GM21529 (cell line): ENCODE data around the gene ZNF138.
"Not testable (repeated sequence)": the region's sequence is repeated elsewhere in the genome, so short reads cannot be mapped to it uniquely, and the experiment has no call there.

Experiments
- ATAC-seq: cut with Tn5 transposase; IDR thresholded peaks from one replicate; pipeline ENCODE4 v1.9.1; 2021; ENCODE audit not compliant: unreplicated experiment

ZNF138 gene

DNA sequence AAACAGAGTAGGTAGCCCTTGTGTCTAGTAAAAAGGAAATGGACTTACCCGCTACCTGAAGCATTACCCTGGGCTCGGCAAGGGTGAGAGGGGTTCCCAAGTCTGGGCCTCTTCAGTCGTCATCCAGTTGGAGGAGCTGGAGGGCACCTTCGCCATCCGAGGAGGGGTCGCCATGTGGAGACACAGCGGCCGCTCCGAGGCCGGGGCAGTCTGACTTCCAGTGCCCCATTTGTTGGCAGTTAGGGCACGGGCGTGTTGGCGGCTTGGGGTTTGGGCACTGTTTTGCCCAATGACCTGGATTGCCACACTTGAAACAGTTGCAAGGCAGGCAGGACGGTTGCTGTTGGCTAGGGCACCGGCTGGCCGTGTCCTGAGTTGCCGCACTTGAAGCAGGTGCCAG, 43.8 kb downstream of the ZNF138 start:
- not testable (repeated sequence) for ATAC-seq

DNA sequence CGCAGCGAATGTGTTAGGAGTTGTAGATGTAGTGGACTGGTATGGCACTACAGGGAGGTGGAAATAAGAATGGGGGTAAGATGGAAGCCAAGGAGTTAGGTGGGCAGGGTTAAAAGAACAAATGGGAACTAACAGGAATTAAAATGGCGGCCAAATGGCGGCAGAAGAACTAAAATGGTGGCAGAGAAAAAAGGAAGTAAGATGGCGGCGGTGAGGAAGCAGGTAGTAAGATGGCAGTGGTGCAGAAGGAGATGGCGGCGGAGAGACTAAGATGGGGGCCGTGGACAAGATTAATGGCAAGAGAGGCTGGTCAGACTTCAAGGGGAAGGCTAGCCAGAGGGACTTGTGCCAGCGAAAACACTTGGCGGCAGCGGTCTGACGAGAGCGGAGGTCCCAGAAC, 44.5 kb downstream of the ZNF138 start:
- ATAC-seq = no peak

DNA sequence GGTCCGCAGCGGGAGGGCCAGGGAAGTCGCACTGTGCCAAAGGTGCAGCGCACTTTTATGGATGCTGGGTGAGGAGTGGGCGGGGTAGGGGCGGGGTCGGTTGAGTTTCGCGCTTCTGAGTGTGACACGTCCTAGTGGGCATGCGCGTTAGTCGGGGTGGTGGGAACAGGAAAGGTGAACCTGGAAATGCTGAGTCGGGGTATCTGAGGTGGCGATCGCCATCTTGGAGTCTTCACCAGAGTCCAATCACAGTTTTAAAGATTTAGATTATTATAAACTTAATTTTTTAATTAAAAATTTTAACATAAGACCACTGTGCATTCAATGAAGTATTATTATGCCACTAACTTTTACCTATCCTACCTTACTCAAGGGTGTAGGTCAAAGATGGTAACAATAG, 45.7 kb downstream of the ZNF138 start:
- no peak for ATAC-seq

DNA sequence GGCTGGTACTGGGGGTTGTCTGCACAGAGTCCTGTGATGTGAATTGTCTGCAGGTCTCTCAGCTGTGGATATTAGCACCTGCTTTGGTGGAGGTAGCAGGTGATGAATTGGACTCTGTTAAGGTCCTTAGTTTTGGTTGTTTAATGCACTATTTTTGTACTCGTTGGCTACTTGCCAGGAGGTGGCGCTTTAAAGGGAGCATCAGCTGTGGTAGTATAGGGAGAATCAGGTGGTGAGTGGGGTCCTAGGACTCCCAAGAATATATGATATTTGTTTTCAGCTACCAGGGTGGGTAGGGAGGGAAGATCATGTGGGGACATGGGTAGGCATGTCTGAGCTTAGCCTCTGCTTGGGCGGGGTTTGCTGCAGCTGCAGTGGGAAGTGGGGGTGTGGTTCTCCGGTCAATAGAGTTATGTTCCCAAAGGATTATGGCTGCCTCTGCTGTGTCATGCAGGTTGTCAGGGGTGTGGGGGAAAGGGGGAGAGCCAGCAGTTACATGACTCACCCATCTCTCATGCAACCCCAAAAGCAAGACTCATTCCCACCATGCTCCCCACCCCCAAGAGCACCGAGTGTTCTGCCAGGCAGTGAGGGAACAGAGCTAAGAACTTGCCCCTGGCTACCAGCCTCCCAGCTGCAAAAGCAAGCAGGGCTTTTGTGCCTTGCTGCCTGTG, 55.2 kb downstream of the ZNF138 start:
- ATAC-seq = no peak

DNA sequence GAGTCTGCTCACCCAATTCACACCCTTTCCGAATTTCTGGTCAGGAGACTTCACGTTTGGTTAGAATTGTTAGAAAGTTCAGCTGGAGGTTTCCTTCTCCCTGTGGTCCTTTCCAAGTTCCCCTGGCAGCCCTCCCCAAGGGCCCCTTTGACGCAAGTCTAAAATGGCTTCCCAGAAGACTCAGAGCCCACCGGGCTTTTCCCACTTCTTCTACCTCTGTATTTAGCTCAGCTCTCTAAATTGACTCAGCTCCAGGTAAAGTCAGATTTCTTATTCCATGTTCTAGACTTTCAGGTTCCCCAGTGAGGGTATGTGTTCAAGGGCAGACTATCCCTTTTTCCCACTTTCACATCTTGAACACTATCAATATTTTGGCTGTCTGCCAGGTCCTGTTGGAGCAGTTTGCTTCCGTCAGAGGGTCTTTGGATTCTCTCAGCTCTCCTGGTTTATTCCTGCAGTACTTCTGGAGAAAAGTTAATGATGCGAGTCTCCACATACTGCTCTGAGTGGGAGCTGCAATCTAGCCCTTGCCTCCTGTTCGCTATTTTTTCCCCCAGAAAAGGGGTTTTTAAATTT, 55.8 kb downstream of the ZNF138 start:
- ATAC-seq = no peak

DNA sequence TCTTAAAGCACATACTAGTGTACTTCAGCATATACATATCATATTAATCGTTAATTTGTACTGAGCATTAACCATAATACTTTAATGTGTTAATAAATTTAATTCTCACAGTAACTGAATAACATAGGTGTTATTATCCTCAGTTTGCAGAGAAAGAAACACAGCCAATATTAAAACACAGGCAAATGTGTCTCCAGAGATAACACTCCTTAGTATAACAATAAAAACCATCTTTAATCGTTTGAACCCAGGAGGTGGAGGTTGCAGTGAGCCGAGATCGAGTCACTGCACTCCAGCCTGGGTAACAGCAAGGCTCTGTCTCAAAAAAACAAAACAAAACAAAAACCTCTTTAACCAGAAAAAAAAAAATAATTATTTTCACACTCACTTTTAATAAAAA, 59.5 kb downstream of the ZNF138 start:
- no peak for ATAC-seq

DNA sequence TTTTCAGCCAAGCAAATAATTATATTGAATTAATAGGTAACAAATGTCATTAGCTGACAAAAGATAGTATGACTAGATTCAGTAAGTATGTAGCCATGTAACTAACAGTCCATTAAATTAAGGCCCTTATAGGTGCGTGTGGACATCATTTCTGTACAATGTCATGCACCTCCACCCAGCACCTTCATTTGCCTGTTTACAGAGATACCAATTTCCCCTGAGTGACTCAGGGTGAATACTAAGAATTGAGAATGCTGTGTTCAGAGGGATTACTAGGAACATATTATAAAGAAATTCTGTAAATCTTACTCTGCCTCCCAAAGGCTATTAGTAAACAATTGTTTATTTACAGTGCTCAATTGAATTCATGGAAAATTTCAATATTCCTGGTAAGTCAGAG, 60.7 kb downstream of the ZNF138 start:
- ATAC-seq = no peak

DNA sequence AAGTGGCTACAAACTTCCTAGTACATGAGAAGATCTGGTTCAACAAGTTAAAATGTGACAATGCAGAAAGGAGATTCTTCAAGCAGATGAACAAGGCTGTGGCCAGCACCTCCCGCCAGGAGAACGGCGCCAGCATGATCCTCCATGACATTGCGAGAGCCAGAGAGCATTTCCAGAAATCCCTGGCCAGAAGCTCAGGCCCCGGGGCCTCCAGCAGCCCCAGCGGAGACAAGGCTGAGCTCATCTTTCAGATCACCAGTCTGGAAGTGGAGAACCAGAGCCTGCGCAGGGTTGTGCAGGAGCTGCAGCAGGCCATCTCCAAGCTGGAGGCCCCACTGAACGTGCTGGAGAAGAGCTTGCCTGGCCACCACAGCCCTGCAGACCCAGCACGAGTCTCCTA, 68.8 kb downstream of the ZNF138 start:
- no peak for ATAC-seq

DNA sequence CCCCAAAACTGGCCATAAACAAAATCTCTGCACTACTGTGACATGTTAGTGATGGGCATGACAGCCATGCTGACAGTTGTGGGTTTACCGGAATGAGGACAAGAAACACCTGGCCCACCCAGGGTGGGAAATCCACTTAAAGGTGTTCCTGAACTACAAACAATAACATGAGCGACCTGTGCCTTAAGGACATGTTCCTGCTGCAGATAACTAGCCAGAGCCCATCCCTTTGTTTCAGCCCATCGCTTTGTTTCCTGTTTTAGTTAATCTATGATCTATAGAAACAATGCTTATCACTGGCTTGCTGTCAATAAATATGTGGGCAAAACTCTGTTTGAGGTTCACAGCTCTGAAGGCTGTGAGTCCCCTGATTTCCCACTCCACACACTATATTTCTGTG, 69.3 kb downstream of the ZNF138 start:
- not testable (repeated sequence) for ATAC-seq

DNA sequence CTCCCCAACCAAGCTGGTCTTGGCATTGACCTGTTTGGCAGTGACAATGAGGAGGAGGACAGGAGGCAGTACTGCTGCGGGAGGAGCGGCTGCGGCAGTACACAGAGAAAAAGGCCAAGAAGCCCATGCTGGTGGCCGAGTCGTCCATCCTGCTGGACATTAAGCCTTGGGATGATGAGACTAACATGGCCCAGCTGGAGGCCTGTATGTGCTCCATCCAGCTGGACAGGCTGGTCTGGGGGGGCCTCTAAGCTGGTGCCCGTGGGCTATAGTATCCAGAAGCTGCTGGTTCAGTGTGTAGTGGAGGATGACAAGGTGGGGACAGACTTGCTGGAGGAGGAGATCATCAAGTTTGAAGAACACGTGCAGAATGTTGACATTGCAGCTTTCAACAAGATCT, 69.7 kb downstream of the ZNF138 start:
- no peak for ATAC-seq

DNA sequence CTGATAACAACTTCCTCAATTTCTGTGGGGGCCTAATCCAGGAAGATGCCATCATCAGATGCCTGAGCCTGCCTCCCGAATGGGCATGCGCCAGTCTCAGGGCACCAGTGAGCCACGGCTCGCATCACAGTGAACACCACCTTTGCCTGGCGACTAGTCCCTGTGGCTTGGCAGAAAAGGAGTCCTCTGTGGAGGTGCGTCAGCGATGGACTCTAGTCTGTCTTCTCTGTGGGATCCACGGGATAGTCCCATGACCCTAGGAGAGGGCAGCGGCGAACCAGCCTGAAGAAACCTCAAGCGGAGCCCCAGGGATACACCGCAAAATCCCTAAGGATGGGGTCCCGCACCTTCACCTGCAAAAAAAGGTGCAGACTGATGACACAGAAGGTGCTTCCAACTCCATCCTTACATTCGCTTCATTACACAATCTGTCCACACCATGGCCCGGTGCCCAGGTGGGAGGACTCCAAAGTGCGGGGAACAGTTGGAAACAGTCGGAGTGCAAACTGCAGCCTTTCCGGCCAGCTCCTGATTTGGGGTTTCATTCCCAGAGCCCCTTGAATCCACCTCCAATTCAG, 73.7 kb downstream of the ZNF138 start:
- ATAC-seq = no peak

DNA sequence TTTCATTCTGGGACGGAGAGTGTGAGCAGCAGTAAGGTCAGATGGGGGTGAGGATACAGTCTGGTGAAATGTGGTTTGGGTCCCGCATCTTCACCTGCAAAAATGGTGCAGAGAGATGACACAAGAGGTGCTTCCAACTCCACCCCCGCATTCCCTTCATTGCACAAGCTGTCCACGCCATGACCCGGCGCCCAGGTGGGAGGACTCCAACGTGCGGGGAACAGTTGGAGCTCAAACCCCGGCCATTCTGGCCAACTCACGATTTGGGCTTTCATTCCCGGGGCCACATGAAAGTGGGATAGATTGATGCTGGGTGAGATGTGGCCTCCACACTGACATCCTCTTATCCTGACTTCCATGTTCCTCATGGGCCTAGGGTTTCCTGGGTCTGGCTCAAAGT, 74.3 kb downstream of the ZNF138 start:
- ATAC-seq = no peak

DNA sequence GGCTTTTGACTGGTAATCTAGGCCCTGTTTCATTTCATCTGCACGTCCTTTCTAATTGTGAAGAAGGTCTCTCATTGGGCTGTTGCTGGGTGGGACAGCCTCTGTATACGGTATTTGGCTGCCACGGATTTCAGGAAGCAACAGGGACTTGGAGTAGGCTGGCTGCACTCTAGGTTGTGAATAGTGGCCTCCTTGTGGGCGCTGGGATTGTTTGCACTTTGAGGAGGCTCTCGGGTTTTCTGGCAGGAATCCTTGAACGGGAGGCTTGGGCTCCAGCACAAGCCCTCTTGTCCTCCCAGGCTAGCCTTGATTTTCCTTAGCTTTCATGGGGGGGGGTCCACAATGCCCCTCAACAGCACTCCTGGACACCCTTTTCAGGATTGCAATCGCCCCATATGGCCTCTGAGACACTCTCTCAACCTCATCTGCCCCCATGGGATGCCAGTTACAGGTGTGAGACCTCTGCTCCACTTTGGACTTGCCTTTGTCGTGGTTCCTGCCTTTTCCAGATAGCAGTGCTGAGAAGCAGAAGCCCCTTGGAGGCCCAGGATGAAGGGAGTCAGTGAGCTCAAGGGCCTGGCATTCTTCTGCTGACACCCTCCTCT, 75.0 kb downstream of the ZNF138 start:
- no peak for ATAC-seq

DNA sequence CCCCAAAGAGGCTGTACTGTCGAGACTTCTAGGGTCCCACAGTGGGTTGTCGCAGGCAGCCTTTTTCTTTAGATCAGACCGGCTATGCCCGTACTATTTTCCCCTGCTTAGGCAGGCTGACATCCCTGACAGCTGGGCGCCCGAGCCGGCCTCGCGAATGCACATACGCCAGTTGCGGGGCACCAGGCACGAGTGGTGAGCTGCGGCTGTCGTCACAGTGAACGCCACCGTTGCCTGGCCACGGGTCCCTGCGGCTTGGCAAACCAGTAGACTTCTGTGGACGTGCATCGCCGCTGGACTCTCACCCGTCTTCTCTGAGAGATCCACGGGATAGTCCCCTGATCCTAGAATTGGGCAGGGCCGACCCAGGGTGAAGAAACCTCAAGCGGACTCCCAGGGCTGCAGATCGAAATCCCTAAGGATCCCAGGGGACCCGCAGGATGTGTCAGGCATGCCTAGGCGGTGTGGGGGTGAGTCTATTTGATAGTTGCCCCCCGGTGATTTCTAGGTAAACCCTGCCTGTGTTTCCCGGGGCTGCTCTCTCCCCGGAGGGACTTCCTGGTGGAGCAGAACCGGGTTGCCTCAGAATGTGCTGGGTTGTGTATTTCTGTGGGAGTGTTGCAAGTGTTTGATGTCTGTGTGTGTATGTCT, 75.8 kb downstream of the ZNF138 start:
- no peak for ATAC-seq

DNA sequence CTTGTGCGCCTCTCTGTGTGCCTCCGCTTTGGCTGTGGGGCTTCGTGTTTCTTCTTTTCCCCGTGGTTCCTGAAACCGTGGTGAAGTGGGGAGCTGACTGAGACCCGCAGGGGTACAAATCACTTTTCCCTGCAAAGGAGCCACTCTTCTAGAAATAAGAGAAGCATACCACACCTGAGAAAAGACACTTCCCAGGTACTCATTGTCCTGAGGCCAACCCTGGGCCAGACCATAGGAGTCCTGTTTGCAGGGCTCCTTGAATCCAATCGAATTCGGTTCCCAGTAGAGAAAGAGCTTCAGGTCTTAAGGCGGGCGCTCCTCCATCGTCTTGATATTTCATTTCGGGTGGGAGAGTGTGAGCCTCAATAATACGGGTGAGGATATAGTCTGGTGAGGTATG, 76.4 kb downstream of the ZNF138 start:
- ATAC-seq = no peak

DNA sequence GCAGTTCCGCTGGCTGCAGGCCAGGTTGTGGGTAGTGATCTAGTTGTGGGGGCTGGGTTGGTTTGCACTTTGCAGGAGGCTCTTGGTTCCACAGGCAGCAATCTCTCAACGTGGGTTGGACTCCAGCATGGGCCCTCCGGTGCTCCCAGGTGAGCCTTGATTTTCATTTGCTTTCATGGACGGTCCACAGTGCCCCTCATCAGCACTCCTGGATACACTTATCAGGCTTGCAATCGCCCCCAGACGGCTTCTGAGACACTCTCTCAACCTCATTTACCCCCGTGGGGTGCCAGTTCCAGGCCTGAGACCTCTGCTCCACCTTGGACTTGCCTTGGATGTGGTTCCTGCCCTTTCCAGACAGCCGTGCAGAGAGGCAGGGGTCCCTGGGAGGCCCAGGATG, 77.5 kb downstream of the ZNF138 start:
- no peak for ATAC-seq

DNA sequence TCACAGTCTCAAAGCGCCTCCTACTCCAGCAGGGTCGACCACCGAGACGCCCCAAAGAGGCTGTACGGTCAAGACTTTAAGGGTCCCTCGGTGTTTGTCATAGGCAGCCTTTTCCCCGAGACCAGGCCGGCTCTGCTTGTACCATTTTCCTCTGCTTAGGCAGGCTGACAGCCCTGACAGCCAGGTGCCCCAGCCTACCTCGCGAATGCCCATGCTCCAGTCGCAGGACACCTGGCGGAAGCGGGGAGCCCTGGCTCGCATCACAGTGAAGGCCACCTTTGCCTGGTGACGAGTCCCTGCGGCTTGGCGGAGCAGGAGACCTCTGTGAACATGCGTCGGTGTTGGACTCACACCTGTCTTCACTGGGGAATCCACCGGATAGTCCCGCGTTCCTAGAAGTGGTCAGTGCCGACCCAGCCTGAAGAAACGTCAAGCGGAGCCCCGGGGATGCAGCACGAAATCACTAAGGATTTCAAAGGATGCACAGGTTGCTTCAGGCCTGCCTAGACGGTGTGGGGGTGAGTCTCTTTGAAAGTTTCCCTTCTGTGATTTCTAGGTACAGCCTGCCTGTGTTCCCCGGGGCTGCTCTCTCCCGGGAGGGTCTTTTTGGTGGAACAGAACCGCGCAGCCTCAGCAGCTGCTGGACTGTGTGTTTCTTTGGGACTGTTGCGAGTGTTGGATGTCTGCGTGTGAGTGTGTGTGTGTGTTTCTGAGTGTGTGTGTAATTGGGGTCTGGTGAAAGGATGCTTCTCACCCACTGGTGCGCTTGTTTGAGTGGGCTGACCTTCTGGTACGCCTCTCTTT, 78.3 kb downstream of the ZNF138 start:
- ATAC-seq = no peak

DNA sequence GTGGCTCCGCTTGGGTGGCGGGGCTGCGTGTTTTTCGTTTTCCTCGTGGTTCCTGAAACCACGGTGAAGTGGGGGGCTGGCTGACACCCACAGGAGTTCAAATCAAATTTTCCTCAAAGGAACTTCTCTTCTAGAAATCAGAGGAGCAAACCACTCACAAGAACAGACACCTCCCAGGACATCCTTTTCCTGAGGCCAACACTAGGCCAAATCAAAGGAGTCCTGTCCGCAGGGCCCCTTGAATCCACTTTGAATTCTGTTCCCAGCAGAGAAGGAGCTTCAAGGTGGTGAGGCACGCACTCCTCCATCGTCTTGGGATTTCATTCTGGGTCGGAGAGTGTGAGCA, 78.9 kb downstream of the ZNF138 start:
- no peak for ATAC-seq

DNA sequence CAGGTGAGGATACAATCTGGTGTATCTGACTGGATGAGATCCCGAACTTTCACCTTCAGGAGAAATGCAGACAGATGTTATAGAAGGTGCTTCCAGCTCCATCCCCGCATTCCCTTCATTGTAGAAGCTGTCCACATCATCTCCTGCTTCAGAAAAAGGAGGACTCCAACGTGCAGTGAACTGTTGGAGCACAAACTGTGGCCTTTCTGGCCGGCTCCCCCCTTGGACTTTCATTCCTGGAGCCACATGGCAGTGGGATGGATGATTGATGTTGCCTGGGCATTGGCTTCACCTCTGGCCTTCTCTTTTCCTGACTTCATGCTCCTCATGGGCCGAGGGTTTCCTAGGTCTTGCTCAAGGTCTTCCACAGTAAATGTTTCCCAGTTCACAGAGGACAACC, 79.3 kb downstream of the ZNF138 start:
- ATAC-seq = no peak

DNA sequence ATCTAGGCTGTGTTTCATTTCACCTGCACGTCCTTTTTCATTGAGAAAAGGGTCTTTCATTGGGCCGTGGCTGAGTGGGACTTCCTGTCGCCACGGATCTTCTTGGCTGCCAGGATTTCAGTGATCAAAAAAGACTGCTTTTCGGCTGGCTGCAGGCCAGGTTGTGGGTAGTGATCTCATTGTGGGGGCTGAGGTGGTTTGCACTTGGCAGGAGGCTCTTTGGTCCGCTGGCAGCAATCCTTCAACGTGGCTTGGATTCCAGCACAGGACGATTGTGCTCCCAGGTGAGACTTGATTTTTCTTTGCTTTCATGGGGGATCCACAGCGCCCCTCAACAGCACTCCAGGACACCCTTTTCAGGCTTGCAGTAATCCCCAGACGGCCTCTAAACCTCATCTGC, 79.9 kb downstream of the ZNF138 start:
- no peak for ATAC-seq

DNA sequence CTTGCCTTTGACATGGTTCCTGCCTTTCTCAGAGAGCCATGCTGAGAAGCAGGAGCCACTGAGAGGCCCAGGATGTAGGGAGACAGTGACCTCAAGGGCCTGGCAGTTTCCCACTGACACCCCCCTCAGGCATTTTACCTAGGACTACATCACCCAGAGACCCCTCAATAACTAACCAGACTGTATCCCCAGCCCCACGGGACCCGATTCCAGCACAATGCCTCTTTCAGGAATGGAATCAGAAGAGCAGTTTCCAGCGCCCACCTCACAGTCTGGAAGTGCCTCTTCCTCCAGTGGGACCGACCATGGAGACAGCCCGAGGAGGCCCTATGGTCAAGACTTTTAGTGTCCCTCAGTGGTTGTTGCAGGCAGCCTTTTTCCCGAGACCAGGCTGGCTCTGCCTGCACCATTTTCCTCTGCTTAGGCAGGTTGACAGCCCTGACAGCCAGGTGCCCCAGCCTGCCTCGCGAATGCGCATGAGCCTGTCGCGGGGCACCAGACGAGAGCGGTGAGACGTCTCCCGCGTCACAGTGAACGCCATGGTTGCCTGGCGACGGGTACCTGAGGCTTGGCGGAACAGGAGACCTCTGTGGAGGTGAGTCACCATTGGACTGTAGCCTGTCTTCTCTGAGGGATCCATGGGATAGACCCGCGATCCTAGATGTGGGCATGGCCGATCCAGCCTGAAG, 80.5 kb downstream of the ZNF138 start:
- ATAC-seq = no peak
